Osteocyte (in vitro differentiated cells): ENCODE results near the gene C1orf167. TPM values are rescaled to one million over a fixed set of nuclear protein-coding genes. Genes with fewer than 3 reads are reported as not detected.

Experiments used
- DNase-seq: peaks from one replicate; pipeline ENCODE4 v3.0.0; 2021; ENCODE audit warnings: mixed read lengths; ENCODE audit not compliant: unreplicated experiment; ENCODE audit errors: extremely low spot score
- H3K27ac Mint-ChIP-seq: one replicate; pipeline ENCODE4 v1.8.0; 2021; ENCODE audit warnings: mild to moderate bottlenecking, mixed read lengths; ENCODE audit not compliant: unreplicated experiment
- H3K27me3 Mint-ChIP-seq: one replicate; pipeline ENCODE4 v1.8.0; 2021; ENCODE audit warnings: mixed read lengths; ENCODE audit not compliant: unreplicated experiment
- H3K36me3 Mint-ChIP-seq: one replicate; pipeline ENCODE4 v1.8.0; 2021; ENCODE audit warnings: mixed read lengths; ENCODE audit not compliant: unreplicated experiment
- H3K4me1 Mint-ChIP-seq: one replicate; pipeline ENCODE4 v1.8.0; 2021; ENCODE audit warnings: mixed read lengths; ENCODE audit not compliant: unreplicated experiment
- H3K4me3 Mint-ChIP-seq: one replicate; pipeline ENCODE4 v1.8.0; 2021; ENCODE audit warnings: mild to moderate bottlenecking, moderate library complexity, mixed read lengths; ENCODE audit not compliant: unreplicated experiment
- H3K9me3 Mint-ChIP-seq: one replicate; pipeline ENCODE4 v1.8.0; 2021; ENCODE audit warnings: mixed read lengths; ENCODE audit not compliant: unreplicated experiment
- CTCF ChIP-seq: fragments of 200-600 bp; sonication (generic); IDR thresholded peaks from 2 replicates; pipeline ENCODE4 v1.5.0; 2021; ENCODE audit warnings: antibody characterized with exemption, mild to moderate bottlenecking, moderate library complexity
- total RNA-seq: library from RNA; stranded (reverse); gene quantifications from 2 replicates; pipeline ENCODE4 v1.2.1, GENCODE V29; 2021

The C1orf167 gene
- total RNA-seq, 1 donor from 2014 or later: not detected

- DNase-seq: no peak
- Mint-ChIP-seq H3K9me3 (no peaks in the 10 kb centered on the region), H3K27ac (peak overlapping the region; percentile 98), H3K4me1 (peaks cover 62% of the 10 kb centered on the region), H3K36me3 (peaks cover 20% of the 10 kb centered on the region), H3K27me3 (no peaks in the 10 kb centered on the region), H3K4me3 (peak overlapping the region; percentile 100)
- no peak for TF ChIP-seq CTCF
Observed at GRCh38 chr1:11806307-11806936, 44.4 kb downstream of the C1orf167 start.

GRCh38 chr1:11807133-11807532 lies 45.1 kb downstream of the C1orf167 start:
- DNase-seq: no peak
- no peaks in the 10 kb centered on the region for H3K27me3 Mint-ChIP-seq
- peaks cover 57% of the 10 kb centered on the region for H3K4me1 Mint-ChIP-seq
- H3K27ac Mint-ChIP-seq: peak overlapping the region; percentile 98
- peak overlapping the region; percentile 100 for H3K4me3 Mint-ChIP-seq
- H3K36me3 Mint-ChIP-seq: peaks cover 22% of the 10 kb centered on the region
- TF ChIP-seq CTCF: no peak
- no peaks in the 10 kb centered on the region for H3K9me3 Mint-ChIP-seq

GRCh38 chr1:11813021-11813420 lies 51.0 kb downstream of the C1orf167 start:
- no peak for TF ChIP-seq CTCF
- Mint-ChIP-seq H3K4me3 (no peak overlapping the region), H3K27me3 (no peaks in the 10 kb centered on the region), H3K27ac (no peak overlapping the region), H3K36me3 (peaks cover 46% of the 10 kb centered on the region), H3K4me1 (peaks cover 9% of the 10 kb centered on the region), H3K9me3 (no peaks in the 10 kb centered on the region)
- DNase-seq: no peak

- Mint-ChIP-seq H3K4me3 (no peak overlapping the region), H3K27ac (no peak overlapping the region), H3K36me3 (peaks cover 46% of the 10 kb centered on the region), H3K4me1 (peaks cover 5% of the 10 kb centered on the region), H3K9me3 (no peaks in the 10 kb centered on the region), H3K27me3 (no peaks in the 10 kb centered on the region)
- no peak for DNase-seq
- TF ChIP-seq CTCF: no peak
Observed at GRCh38 chr1:11817192-11817591, 55.2 kb downstream of the C1orf167 start.

GRCh38 chr1:11822091-11822490 lies 60.1 kb downstream of the C1orf167 start:
- no peak for DNase-seq
- H3K36me3 Mint-ChIP-seq: peaks cover 43% of the 10 kb centered on the region
- H3K4me1 Mint-ChIP-seq: peaks cover 5% of the 10 kb centered on the region
- no peaks in the 10 kb centered on the region for H3K9me3 Mint-ChIP-seq
- H3K27me3 Mint-ChIP-seq: no peaks in the 10 kb centered on the region
- no peak overlapping the region for H3K4me3 Mint-ChIP-seq
- no peak for TF ChIP-seq CTCF
- no peak overlapping the region for H3K27ac Mint-ChIP-seq
